Mesenchymal stem cell (in vitro differentiated cells and primary cell): Measurements from ENCODE around the gene NHLRC1.

Experiments used
- DNase-seq: peaks from one replicate; pipeline ENCODE4 v3.0.0-alpha.2; 2013
- H2AFZ ChIP-seq: one replicate; pipeline ENCODE4 v1.6.1; 2013; ENCODE audit warnings: low read depth, mild to moderate bottlenecking, control low read depth, inconsistent platforms, low read length, moderate library complexity
- H2AK5ac ChIP-seq: 2 replicates; pipeline ENCODE4 v1.6.1; 2013; ENCODE audit warnings: low read length, moderate library complexity, mild to moderate bottlenecking, inconsistent platforms; ENCODE audit not compliant: severe bottlenecking
- H2BK120ac ChIP-seq: one replicate; pipeline ENCODE4 v1.6.1; 2013; ENCODE audit warnings: low read depth, mild to moderate bottlenecking, inconsistent platforms, low read length, moderate library complexity
- H2BK12ac ChIP-seq, 2 experiments: one replicate each; pipeline ENCODE4 v1.6.1; 2013; ENCODE audit warnings: inconsistent platforms in 2 of 2, low read length in 2 of 2, mild to moderate bottlenecking in 2 of 2, moderate library complexity in 2 of 2, control low read depth in 1 of 2
- H2BK15ac ChIP-seq: one replicate; pipeline ENCODE4 v1.6.1; 2013; ENCODE audit warnings: mild to moderate bottlenecking, low read depth, inconsistent platforms; ENCODE audit not compliant: poor library complexity, severe bottlenecking
- H2BK5ac ChIP-seq: 2 replicates; pipeline ENCODE4 v1.6.1; 2013; ENCODE audit warnings: low read depth, mild to moderate bottlenecking, low read length, control low read depth, inconsistent platforms; ENCODE audit not compliant: poor library complexity, severe bottlenecking
- H3K14ac ChIP-seq, 2 experiments: one replicate each; pipeline ENCODE4 v1.6.1; 2013; ENCODE audit warnings: inconsistent platforms in 2 of 2, low read length in 2 of 2, control low read depth in 1 of 2, mild to moderate bottlenecking in 1 of 2, moderate library complexity in 1 of 2
- H3K18ac ChIP-seq, 2 experiments: one replicate each; pipeline ENCODE4 v1.6.1; 2013; ENCODE audit warnings: inconsistent platforms in 2 of 2, low read length in 2 of 2, control low read depth in 1 of 2, low read depth in 1 of 2, mild to moderate bottlenecking in 1 of 2
- H3K23ac ChIP-seq, 2 experiments: one replicate each; pipeline ENCODE4 v1.6.1; 2013; ENCODE audit warnings: inconsistent platforms in 2 of 2, low read length in 2 of 2, mild to moderate bottlenecking in 2 of 2, moderate library complexity in 2 of 2, control low read depth in 1 of 2
- H3K27ac ChIP-seq: 2 replicates; pipeline ENCODE4 v1.5.1; 2013; ENCODE audit warnings: mild to moderate bottlenecking, moderate library complexity, low read length, control low read depth, inconsistent platforms; ENCODE audit not compliant: poor library complexity, severe bottlenecking
- H3K27me3 ChIP-seq, 2 experiments: 2 replicates each; pipeline versions ENCODE4 v1.6.1 to v1.7.0; 2013; ENCODE audit warnings: low read length in 2 of 2, mild to moderate bottlenecking in 2 of 2, moderate library complexity in 2 of 2, control low read depth in 1 of 2, inconsistent platforms in 1 of 2; ENCODE audit not compliant: control insufficient read depth in 1 of 2, insufficient read depth in 1 of 2
- H3K36me3 ChIP-seq, 2 experiments: 2 replicates each; pipeline versions ENCODE4 v1.6.1 to v1.7.0; 2013; ENCODE audit warnings: low read length in 2 of 2, control low read depth in 1 of 2, inconsistent platforms in 1 of 2, low read depth in 1 of 2, mild to moderate bottlenecking in 1 of 2; ENCODE audit not compliant: insufficient read depth in 2 of 2, control insufficient read depth in 1 of 2
- H3K4ac ChIP-seq, 2 experiments: one replicate each; pipeline ENCODE4 v1.6.1; 2013; ENCODE audit warnings: inconsistent platforms in 2 of 2, low read length in 2 of 2, mild to moderate bottlenecking in 2 of 2, moderate library complexity in 2 of 2, control low read depth in 1 of 2, low read depth in 1 of 2
- H3K4me1 ChIP-seq: 2 replicates; pipeline ENCODE4 v1.6.1; 2013; ENCODE audit warnings: low read depth, low read length, control low read depth; ENCODE audit not compliant: control insufficient read depth, insufficient read depth
- H3K4me2 ChIP-seq: 2 replicates; pipeline ENCODE4 v1.6.1; 2013; ENCODE audit warnings: low read length, mild to moderate bottlenecking, inconsistent platforms; ENCODE audit not compliant: poor library complexity, severe bottlenecking
- H3K4me3 ChIP-seq, 2 experiments: 2 replicates each; pipeline versions ENCODE4 v1.5.1 to v1.7.0; 2013; ENCODE audit warnings: low read length in 2 of 2, mild to moderate bottlenecking in 2 of 2, control low read depth in 1 of 2, low read depth in 1 of 2; ENCODE audit not compliant: insufficient read depth in 1 of 2
- H3K79me1 ChIP-seq: replicated peaks from 2 replicates; pipeline ENCODE4 v1.6.1; 2013; ENCODE audit warnings: mild to moderate bottlenecking, control low read depth, low read length, inconsistent platforms; ENCODE audit not compliant: poor library complexity, severe bottlenecking
- H3K9ac ChIP-seq: 2 replicates; pipeline ENCODE4 v1.7.0; 2013; ENCODE audit warnings: mild to moderate bottlenecking, low read length, moderate library complexity
- H3K9me3 ChIP-seq: 2 replicates; pipeline ENCODE4 v1.7.0; 2013; ENCODE audit warnings: mild to moderate bottlenecking, low read length; ENCODE audit not compliant: control insufficient read depth
- H4K8ac ChIP-seq: one replicate; pipeline ENCODE4 v1.6.1; 2013; ENCODE audit warnings: inconsistent platforms, mild to moderate bottlenecking, low read length, moderate library complexity
- H4K91ac ChIP-seq: one replicate; pipeline ENCODE4 v1.6.1; 2013; ENCODE audit warnings: mild to moderate bottlenecking, low read length, inconsistent platforms
- WGBS: methylation state at CpG from one replicate; pipeline ENCODE4 v1.1.7; 2013; ENCODE audit warnings: mixed read lengths; 5-methylcytosine and 5-hydroxymethylcytosine counted together

The NHLRC1 gene

GRCh38 chr6:18126121-18126520 lies 3.6 kb upstream of the NHLRC1 start:
- Histone ChIP-seq H3K27ac (no peak overlapping the region), H2AK5ac (no peak overlapping the region), H3K4ac (no peak overlapping the region), H2BK12ac (no peak overlapping the region), H3K14ac (no peak overlapping the region), H3K36me3 (peaks cover 0 to 8% of the 10 kb centered on the region in 2 experiments), H3K23ac (no peak overlapping the region), H4K91ac (no peak overlapping the region), H3K79me1 (no peaks in the 10 kb centered on the region), H4K8ac (no peak overlapping the region), H3K18ac (no peak overlapping the region), H2BK120ac (no peak overlapping the region), H3K9ac (peak overlapping the region; percentile 43), H2BK5ac (no peak overlapping the region), H3K4me1 (peaks cover 10% of the 10 kb centered on the region), H2BK15ac (no peak overlapping the region), H3K4me2 (no peak overlapping the region), H3K27me3 (no peaks in the 10 kb centered on the region), H2AFZ (no peak overlapping the region), H3K9me3 (no peaks in the 10 kb centered on the region), H3K4me3 (peak overlapping the region in 1 of 2 experiments; percentile 36)
- DNase-seq: no peak
- 63% methylated on average over 5 of the region's 5 CpGs for WGBS

- no peak overlapping the region for H3K23ac ChIP-seq
- no peaks in the 10 kb centered on the region for H3K79me1 ChIP-seq
- no peak overlapping the region for H3K4ac ChIP-seq
- H3K36me3 ChIP-seq: no peaks in the 10 kb centered on the region
- peaks cover 10% of the 10 kb centered on the region for H3K4me1 ChIP-seq
- H2AK5ac ChIP-seq: no peak overlapping the region
- no peak overlapping the region for H2AFZ ChIP-seq
- H4K91ac ChIP-seq: no peak overlapping the region
- H3K9ac ChIP-seq: peak overlapping the region; percentile 84
- H3K4me3 ChIP-seq: peak overlapping the region in 1 of 2 experiments; percentile 81
- no peak overlapping the region for H2BK15ac ChIP-seq
- H2BK120ac ChIP-seq: no peak overlapping the region
- no peak overlapping the region for H2BK12ac ChIP-seq
- H3K18ac ChIP-seq: no peak overlapping the region
- no peak overlapping the region for H3K27ac ChIP-seq
- no peak overlapping the region for H3K4me2 ChIP-seq
- peak overlapping the region; percentile 99 for H4K8ac ChIP-seq
- DNase-seq: no peak
- H3K27me3 ChIP-seq: no peaks in the 10 kb centered on the region
- no peak overlapping the region for H2BK5ac ChIP-seq
- WGBS: 91% methylated on average over 19 of the region's 19 CpGs
- H3K9me3 ChIP-seq: no peaks in the 10 kb centered on the region
- no peak overlapping the region for H3K14ac ChIP-seq
Observed at GRCh38 chr6:18121580-18122127, 823 bp downstream of the NHLRC1 start.

GRCh38 chr6:18119236-18119635 lies 3.2 kb downstream of the NHLRC1 start:
- Histone ChIP-seq H3K79me1 (no peaks in the 10 kb centered on the region), H4K91ac (no peak overlapping the region), H3K18ac (no peak overlapping the region), H3K14ac (no peak overlapping the region), H2BK120ac (no peak overlapping the region), H3K4me2 (no peak overlapping the region), H3K4ac (no peak overlapping the region), H2BK12ac (no peak overlapping the region), H3K9ac (no peak overlapping the region), H3K9me3 (no peaks in the 10 kb centered on the region), H3K23ac (no peak overlapping the region), H3K27ac (no peak overlapping the region), H2BK5ac (no peak overlapping the region), H3K4me3 (no peak overlapping the region), H2AK5ac (no peak overlapping the region), H3K4me1 (peaks cover 10% of the 10 kb centered on the region), H3K36me3 (no peaks in the 10 kb centered on the region), H3K27me3 (no peaks in the 10 kb centered on the region), H2AFZ (no peak overlapping the region), H4K8ac (no peak overlapping the region), H2BK15ac (no peak overlapping the region)
- WGBS: over 99% methylated on average over 5 of the region's 5 CpGs
- DNase-seq: no peak

- peaks cover 10% of the 10 kb centered on the region for H3K4me1 ChIP-seq
- H3K36me3 ChIP-seq: no peaks in the 10 kb centered on the region
- no peak overlapping the region for H3K9ac ChIP-seq
- no peaks in the 10 kb centered on the region for H3K27me3 ChIP-seq
- H4K8ac ChIP-seq: no peak overlapping the region
- no peak overlapping the region for H2AK5ac ChIP-seq
- H2BK120ac ChIP-seq: no peak overlapping the region
- H3K4me2 ChIP-seq: no peak overlapping the region
- H2AFZ ChIP-seq: no peak overlapping the region
- no peak overlapping the region for H2BK5ac ChIP-seq
- H4K91ac ChIP-seq: no peak overlapping the region
- no peak overlapping the region for H3K18ac ChIP-seq
- no peak for DNase-seq
- H3K79me1 ChIP-seq: no peaks in the 10 kb centered on the region
- WGBS: 86% methylated on average over 2 of the region's 3 CpGs
- H3K9me3 ChIP-seq: no peaks in the 10 kb centered on the region
- H3K4me3 ChIP-seq: no peak overlapping the region
- H2BK12ac ChIP-seq: no peak overlapping the region
- no peak overlapping the region for H3K23ac ChIP-seq
- no peak overlapping the region for H3K27ac ChIP-seq
- peak overlapping the region; percentile 21 for H2BK15ac ChIP-seq
- no peak overlapping the region for H3K4ac ChIP-seq
- H3K14ac ChIP-seq: no peak overlapping the region
Observed at GRCh38 chr6:18118330-18118729, 4.1 kb downstream of the NHLRC1 start.
